HG03460 (cell line): ENCODE data around the gene TMEM184A.

Experiments
- ATAC-seq: cut with Tn5 transposase; IDR thresholded peaks from one replicate; pipeline ENCODE4 v1.9.1; 2021; ENCODE audit not compliant: unreplicated experiment

TMEM184A gene

DNA sequence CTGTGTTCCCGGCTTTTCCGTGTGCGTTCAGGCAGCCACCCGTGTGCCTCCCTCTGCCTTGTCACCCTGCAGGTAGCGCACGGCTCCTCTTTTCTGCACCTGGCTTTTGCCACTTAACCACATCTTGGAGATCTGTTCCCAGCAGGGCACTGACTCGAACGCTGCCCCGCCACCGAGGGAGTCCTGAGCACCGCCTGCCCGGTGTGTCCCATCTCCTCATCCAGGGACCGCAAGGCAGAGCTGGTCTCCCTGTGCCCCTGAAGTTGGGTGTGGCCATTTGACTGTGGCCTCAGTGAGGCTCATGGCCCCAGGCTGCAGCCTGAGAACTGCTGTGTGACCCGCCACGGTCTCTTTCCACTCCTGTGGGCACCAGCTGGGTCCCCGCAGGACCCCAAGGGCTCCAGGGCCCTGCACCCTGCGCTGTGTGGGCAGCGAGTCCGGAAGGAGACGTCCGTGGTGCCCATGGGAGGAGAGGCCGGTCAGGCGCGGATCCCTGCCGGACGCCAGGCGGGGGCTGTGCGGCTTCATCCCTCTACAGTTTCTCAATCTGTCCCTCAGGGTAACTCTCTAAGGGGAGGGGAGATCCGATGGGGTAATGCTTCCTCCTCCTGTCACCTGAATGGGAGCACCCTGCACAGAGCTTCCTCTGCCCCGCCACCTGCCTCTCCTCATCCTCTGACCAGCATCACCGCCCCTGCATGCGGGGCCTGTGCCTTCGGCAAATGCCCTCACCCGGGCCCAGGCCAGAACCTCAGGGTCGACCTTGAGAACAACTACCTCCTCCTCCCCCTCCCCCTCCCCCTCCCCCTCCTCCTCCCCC lies 50.1 kb downstream of the TMEM184A start:
- ATAC-seq = no peak

DNA sequence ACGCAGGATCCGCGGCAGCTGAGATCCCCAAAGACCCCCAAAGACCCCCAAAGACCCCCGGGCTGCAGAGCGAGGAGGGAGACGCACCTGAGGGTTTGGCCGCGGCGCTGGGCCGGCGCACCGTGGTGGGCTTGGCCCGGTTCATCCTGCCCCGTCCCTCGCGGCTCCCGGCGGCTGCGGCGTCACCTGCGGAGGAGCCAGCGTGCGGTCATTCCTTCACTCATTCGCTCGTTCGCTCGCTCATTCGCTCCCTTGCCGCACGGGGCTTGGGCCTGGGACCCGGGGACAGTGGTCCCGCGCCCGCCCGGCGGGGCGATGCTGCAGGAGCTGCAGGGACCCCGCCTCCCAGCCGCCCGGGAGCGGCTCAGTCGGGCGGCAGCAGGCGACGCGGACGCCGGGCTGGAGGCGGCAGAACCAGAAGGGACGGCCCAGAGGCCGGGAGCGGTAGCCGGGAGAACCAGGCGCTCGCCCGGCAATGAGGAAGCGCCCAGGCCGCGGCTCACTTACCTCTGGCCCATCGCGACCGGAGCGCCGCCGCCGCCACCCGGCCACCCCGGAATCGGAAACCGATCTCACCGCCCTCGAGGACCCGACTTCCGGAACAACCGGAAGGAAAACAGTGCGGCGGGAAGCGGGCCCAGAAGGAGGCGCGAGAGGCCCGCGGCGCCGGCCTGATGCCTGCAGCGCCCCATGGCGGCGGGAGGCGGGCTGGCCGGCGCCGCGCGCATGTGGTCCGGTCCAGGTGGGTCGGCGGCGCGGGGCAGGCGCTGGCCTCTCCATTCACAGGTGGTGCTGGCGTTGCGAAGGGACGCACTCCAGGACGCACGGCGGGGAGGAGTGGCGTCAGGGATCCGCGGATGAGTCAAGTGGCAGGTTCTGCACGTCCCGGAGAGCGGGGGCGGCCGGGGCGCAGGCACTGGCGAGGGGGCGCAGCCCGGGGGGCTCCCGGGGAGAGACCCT lies 51.9 kb downstream of the TMEM184A start, which contains the start of gene INTS1:
TSS of gene INTS1 (minus strand) at position 574 of the 960 bp plus-strand sequence. CDS start at position 145, 429 bp downstream.
- peak; percentile 79 for ATAC-seq

DNA sequence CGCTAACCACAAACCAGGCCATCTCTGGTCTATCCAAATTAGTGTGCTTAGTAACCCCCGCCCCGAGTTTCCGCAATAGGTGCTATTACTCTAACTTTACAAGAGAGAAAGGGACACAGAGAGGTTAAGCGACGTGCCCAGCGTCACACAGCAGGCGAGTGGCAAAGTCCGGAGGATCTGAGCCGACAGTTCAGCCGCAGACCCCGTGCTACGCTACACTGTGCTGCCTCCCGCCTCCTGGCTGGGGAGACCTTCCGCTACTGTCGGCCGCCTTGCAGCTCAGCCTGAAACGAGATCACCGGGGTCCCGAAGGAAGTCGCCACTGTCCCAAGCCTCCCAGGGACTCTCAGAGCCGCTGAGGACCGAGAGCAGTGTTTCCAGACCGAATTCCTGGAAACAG lies 52.6 kb downstream of the TMEM184A start:
- ATAC-seq = no peak

DNA sequence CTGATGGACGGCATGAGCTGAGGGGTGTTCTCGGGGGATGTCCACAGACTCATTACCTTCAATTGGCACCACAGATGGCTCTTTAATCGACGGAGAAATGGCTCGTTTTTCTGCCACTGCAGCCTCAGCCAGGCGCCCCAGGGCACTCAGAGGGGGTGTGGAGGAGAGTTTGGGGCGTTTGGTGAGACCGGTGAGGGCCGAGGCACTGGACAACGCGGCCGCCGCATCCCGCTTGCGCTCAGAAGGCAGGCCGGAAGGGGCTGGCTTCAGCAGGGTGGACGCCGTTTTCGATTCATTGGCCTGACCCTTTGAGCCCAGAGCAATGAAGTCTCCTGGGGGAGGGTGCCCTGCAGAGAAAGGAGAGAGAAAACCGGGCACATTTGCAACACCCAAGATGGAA lies 53.2 kb downstream of the TMEM184A start:
- no peak for ATAC-seq

DNA sequence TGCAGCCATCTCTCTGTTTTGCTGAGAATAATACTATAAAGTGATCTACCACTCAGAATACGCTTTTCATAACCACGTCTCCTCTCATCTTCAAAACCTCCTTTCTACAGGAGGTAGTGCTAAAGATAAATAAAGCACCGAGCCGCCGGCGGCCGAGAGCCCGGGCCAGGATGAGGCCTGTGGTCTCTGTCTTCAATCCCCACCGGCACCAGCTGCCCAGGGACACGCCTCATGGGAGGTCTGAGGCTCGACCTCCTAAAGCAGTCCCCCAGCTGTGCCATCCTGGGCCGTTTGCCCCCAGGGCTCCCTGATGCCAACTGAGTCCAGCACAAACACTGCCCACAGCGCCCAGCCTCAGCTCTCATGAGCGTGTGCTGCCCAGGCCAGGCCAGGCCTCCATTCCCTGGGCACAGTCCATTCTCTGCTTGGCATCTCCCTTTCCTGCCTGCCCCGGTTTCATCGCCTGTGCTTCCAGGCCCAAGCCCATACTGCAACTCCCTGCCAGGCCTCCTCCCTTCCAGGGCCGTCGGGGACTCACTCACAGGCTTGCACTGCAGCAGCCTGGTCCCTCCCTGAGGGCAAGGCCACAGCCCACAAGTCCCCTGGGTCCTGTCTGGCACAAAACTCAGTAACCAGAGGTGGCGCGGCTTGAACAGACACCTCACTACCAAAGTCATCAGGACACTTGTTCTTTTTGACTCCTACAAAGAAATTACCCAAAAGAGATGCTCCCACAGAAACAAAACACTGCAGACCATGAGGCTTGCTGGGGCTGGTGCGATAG lies 54.3 kb downstream of the TMEM184A start:
- no peak for ATAC-seq

DNA sequence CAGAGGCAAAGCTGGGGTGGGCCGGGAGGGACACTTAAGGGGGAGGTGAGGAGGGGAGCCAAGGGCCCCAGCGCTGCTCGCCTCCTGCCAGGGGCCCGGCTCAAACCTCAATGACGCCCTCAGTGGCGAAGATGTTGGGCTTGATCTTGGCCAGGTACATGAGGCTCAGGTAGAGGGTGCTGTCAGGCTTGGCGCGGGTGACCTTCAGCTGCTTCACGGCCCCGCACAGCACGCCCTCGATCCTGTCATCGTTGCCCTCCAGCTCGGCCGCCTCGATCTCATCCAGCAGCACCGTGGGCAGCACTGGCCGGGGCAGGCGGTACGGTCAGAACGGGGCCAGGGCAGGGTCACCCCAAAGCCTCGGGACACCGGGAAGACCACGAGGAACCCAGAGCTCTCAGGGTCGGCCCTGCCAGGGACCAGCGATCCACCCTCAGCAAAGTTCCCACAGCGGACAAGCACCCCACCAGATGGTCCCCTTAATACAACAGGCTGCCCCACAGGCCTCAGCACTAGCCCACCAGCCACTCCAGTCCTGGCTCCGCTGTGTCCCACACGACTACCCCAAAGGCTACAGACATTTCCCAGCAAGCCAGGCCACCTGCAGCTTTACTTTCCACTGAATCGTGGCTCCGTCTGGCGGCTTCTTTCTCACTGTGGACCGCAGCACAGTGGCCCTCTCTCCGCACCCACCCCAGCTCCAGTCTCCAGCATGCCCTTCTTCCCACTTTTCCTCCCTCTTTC lies 55.8 kb downstream of the TMEM184A start:
- no peak for ATAC-seq

DNA sequence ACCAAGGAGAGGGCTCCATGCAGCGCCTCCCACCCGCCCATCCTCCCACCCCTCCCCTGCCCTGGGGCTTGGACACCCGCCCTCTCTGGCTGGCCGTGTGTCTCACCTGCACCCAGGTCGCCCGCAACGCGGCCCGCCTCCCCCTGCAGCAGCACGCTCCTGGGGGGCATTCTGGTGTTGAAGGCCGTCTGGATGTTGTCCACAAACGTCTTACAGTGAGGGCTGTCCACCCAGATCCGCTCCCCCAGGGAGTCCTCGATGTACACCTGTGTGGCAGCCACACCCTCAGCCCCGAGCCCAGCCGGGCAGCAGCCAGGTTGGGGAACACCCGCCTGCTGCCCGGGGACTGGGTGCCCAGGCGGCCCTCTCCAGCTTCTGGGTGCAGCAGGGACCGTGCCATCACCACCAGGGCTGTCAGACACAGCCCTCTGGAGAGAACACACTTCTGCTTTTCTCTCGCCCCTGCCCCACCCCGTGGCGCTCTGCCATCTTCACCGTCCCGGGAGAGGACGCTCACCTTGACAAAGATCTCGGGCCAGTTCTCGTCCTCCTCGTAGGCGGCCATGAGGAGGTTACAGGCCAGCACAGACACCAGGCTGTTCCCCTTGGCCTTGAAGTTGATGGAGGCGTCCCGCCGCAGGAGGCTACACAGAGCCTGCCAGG lies 56.5 kb downstream of the TMEM184A start:
- no peak for ATAC-seq

DNA sequence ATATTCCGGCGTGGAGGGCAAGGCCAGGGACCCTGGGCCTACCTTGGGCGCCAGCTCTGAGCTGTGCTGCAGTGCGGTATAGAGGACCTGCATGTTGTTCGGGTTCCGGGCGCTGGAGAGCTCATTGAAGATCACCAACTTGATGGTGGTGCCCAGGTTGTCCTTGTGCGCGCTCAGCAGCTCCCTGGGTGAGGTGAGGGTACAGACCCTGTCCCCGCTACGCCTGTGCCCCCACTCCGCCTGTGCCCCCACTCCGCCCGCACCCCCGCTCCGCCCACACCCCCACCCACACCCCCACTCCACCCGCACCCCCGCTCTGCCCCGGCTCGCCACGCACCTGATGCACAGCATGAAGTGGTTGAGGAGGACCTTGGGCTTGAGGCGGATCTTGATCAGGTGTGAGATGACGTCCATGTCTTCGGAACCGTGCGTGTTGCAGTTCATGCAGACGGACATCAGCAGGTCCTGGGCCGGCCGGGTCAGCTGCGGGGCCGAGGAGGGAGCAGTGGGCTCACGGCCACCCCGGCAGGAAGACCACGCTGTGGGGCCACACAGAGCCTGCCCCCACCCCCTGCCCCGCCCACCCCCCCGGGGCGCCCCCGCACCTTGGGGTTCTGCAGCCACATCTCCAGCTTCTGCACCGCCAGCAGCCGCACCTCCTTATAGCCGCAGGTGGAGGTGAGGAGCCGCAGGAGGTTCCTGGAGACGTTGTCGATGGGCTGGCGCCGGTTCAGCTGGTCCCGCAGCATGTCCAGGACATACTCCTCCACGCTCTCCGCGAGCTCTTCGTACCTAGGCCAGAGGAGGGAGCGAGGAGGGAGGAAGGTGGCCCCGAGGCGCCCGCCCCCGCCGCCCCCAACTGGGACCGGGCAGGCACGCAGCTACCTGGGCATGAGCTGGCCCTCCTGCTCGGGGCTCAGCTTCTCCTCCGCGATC lies 57.4 kb downstream of the TMEM184A start:
- ATAC-seq = no peak

DNA sequence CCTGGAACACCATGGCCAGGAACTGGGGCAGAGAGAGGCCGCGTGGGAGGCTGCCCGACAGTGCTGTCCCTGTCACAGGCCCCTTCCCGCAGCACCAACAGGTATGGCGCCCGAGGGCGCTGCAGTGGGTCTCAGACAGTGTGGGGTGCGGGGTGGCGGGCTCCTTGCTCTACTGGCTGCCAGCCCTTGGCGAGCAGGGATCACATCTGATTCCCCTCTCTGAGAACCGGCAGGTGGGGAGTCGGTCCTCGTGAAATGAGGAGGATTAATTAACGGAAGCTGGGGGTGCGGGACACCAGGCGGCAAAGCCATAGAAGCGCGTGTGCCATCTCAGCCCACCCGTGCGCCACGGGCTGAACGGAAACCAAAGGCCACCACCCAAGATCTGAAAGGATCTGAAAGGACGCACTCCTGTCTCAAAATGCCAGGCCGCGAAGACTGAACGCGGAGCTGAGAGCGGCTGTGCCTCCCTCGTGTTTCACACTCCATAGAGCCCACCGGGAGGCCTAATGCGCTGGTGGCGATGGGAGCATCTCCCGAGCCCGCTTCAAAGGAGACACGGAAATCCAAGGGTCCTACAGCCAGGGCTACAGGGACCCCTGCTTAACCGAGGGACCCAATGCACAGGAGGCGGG lies 58.6 kb downstream of the TMEM184A start:
- ATAC-seq = no peak

DNA sequence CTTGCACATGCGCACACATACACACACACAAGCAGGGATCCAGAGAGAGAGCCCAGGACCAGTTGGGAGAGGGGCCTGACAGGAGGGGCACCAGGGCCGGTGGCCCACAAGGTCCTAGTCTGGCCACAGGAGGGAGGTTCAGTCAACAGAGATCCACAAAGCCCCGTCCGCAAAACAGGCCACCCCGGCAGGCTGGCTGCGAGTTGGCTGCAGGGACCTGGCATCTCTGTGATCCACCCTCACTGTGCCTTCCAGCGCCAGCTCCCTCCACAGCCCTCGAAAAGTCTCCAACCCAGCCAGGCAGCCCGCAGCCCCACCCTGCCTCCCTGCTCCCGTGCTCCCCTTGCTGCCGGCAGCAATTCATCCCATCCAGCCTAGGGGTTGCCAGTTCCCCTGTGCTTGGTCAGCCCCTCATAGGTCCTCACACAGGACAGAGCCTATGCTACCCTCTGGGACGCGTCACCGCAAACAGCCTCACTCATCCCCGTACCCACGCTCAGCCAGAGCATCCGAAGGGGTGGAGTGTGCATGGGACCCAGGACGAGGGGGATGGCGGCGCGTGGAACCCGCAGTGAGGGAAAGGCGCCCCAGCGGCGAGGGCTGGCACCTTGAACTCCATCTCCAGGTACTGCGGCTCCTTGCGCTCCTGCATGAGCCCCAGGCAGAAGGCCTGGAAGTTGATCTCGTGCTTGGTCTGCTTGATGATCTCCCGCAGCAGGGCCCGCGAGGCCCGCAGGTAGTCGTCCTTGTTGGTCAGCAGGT lies 59.3 kb downstream of the TMEM184A start:
- no peak for ATAC-seq

DNA sequence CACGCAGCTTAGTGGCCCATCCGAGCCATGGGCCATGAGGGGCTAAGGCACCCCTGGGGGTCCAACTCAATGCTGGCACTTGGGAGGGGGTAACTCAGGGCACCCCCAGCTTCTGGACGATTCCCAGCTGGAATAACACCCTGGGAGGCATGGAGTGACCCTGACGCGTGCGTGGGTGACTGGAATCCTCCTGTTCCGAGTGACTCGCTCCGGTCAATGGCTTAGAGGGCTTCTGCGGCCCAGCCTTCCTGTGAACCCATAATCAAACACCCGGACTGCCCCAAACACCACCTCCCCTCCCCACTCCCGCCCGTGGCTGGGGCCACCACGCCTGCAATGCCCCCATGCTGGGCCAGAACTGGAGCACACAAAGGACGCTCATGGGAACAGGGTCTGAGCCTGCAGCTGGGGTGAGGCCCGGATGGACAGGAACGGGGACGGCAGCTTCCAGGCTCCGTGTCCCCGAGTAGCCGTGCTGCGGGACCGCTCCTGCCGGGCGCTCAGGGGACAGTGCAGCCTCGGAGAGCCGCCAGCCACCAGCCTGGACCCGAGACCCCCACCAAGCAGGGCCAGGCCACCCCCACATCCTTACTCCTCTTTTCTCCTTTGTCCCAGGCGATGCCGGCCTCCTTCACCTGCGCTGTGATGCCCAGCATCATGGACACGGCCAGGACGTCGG lies 60.3 kb downstream of the TMEM184A start:
- ATAC-seq = no peak

DNA sequence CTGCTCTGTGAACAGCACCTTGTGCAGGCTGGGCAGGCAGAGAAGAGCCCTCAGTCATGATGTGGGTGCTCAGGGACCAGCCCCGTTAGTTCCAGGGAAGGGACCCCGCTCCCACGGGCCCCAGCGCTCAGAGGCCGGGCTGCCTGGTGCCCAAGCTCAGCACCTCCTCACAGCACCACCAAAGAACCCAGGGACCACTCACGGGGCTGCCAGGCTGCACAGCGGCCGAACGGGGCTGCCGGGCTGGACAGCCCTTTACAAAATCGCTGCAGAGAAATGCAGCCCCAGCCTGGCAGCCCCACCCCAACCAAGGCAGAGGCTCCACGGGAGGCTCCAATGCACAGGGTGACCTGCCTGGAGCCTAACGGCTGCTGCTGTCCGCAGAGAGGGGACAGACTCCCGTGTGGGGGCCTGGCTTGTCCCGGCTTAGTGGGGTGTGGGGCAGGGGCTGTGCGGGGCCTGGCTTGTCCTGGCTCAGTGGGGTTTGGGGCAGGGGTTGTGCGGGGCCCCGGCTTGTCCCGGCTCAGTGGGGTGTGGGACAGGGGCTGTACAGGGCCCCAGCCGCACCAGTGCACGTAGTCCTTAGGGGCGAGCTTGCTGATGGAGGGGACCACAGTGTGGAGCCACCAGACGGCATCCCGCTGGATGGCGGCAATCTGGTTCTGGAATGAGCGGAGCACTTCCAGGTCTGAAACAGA lies 61.0 kb downstream of the TMEM184A start:
- no peak for ATAC-seq

DNA sequence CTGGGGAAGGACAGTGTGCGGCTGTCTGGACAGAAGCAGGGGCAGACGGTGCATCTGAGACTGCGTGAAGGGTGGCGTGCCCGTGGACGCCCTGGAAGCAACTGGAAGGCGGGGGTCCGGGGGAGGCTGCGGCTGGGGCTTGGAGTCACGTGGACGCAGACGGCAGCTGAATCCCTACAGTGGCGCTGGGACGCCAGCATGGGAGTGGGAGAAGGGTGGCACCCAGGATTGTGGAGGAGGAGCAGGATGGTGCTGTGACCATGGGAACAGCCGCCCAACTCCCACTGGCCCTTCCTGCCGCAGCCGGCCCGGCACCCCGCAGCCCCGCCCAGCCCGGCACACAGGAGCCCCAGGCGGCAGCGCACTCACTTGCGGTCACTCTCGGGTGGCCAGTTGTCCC lies 61.6 kb downstream of the TMEM184A start:
- no peak for ATAC-seq

DNA sequence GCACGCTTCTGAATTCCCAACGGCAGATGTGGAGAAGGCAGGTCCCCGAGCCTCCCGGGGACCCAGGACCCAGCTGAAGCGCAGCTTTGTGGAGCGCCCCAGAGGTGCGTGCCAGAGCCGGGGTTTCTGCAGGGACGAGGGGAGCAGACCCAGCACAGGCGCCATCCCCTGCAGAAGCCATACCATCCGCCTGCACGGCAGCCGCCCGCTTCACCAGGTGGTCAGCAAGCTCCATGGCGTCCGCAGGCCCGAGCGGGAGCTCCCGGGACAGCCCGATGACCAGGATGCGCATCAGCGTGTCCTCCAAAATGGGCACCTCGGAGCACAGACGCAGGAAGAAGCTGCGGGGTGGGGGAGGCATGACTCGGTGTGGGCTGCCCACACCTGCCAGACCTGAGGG lies 62.4 kb downstream of the TMEM184A start:
- no peak for ATAC-seq

DNA sequence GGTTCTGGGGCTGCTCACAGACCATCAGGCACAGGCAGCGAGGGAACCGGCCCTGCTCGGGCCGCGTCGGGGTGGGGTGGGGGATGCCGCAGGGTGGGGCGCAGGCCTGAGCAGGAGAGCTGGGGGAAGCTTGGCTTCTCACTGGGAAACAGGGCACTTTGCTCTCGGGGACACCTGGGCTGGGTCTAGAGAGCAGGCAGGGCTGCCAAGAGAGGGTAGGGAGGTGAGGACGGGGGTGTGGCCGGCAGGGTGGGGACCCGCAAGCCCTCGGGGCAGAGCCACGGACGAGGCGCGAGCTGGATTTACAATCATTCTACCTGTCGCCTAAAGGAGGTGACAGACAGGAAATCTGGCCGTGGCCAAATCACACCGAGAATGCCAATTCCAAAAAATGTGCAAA lies 62.9 kb downstream of the TMEM184A start:
- ATAC-seq = no peak

DNA sequence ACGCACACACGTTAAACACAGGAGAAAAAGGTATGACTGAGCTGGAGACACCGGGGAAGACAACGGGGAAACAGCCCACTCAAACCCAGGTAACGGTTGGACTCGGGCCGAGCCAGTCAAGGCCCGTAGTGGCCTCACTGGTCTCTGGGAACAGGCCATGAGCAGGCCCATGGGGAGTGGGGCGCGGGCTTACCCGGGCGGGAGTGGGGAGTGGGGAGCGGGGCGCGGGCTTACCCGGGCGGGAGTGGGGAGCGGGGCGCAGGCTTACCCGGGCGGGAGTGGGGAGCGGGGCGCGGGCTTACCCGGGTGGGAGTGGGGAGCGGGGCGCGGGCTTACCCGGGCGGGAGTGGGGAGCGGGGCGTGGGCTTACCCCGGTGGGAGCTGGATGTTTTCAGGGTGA lies 63.4 kb downstream of the TMEM184A start:
- no peak for ATAC-seq
